ENCODE data around the gene UBASH3A. TPM values are rescaled to one million over a fixed set of nuclear protein-coding genes. Genes with fewer than 3 reads are reported as not detected.
A peak's percentile ranks its signal among the peaks of the same experiment; 100 is the strongest.

Gene UBASH3A
- total RNA-seq, 1 donor from 2014 or later, result not detected

- no peak overlapping the region for H3K27ac ChIP-seq
- H3K9ac ChIP-seq, result no peak overlapping the region
- Mint-ChIP-seq H3K9me3 (peaks cover 15% of the 10 kb centered on the region), H3K27ac (no peak overlapping the region), H3K4me1 (no peaks in the 10 kb centered on the region), H3K27me3 (ENCODE audit: insufficient read depth, low read depth) (peaks cover 21% of the 10 kb centered on the region), H3K36me3 (no peaks in the 10 kb centered on the region), H3K4me3 (no peak overlapping the region)
- H3K4me2 ChIP-seq, result no peak overlapping the region
- peaks cover 5% of the 10 kb centered on the region for H4K20me1 ChIP-seq (ENCODE audit: low read depth)
- no peak for DNase-seq (ENCODE audit: low spot score)
- H3K36me3 ChIP-seq, result no peaks in the 10 kb centered on the region
- TF ChIP-seq EZH2phosphoT487 (IDR thresholded peaks at IDR 0.05) (no peak), EZH2 (IDR thresholded peaks at IDR 0.05) (no peak)
- TF ChIP-seq, protein P1, sequence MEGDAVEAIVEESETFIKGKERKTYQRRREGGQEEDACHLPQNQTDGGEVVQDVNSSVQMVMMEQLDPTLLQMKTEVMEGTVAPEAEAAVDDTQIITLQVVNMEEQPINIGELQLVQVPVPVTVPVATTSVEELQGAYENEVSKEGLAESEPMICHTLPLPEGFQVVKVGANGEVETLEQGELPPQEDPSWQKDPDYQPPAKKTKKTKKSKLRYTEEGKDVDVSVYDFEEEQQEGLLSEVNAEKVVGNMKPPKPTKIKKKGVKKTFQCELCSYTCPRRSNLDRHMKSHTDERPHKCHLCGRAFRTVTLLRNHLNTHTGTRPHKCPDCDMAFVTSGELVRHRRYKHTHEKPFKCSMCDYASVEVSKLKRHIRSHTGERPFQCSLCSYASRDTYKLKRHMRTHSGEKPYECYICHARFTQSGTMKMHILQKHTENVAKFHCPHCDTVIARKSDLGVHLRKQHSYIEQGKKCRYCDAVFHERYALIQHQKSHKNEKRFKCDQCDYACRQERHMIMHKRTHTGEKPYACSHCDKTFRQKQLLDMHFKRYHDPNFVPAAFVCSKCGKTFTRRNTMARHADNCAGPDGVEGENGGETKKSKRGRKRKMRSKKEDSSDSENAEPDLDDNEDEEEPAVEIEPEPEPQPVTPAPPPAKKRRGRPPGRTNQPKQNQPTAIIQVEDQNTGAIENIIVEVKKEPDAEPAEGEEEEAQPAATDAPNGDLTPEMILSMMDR (IDR thresholded peaks at IDR 0.05), result no peak
- H3K27me3 ChIP-seq, result no peaks in the 10 kb centered on the region
- no peaks in the 10 kb centered on the region for H3K9me3 ChIP-seq (ENCODE audit: low read depth)
- no peaks in the 10 kb centered on the region for H3K79me2 ChIP-seq (ENCODE audit: low read depth)
- no peaks in the 10 kb centered on the region for H3K4me1 ChIP-seq
- no peaks in the 10 kb centered on the region for H3F3A ChIP-seq (ENCODE audit: low read depth)
- no peak overlapping the region for H3K4me3 ChIP-seq
- H2AFZ ChIP-seq (replicated peaks), result no peak overlapping the region
These were observed 33.2 kb downstream of the UBASH3A start for GRCh38 chr21:42436914-42437313.

GRCh38 chr21:42437786-42438185, 34.1 kb downstream of the UBASH3A start:
- H3K79me2 ChIP-seq (ENCODE audit: low read depth), result no peaks in the 10 kb centered on the region
- H3K4me1 ChIP-seq, result no peaks in the 10 kb centered on the region
- H3K4me3 Mint-ChIP-seq, result no peak overlapping the region
- peaks cover 5% of the 10 kb centered on the region for H4K20me1 ChIP-seq (ENCODE audit: low read depth)
- peak; percentile 74 for DNase-seq (ENCODE audit: low spot score)
- peaks cover 15% of the 10 kb centered on the region for H3K27me3 Mint-ChIP-seq (ENCODE audit: insufficient read depth, low read depth)
- H3K36me3 ChIP-seq, result no peaks in the 10 kb centered on the region
- H3K9ac ChIP-seq, result no peak overlapping the region
- no peaks in the 10 kb centered on the region for H3K4me1 Mint-ChIP-seq
- H3K4me3 ChIP-seq, result no peak overlapping the region
- no peaks in the 10 kb centered on the region for H3K9me3 ChIP-seq (ENCODE audit: low read depth)
- H3K4me2 ChIP-seq, result no peak overlapping the region
- no peaks in the 10 kb centered on the region for H3F3A ChIP-seq (ENCODE audit: low read depth)
- TF ChIP-seq, protein P1 (IDR thresholded peaks at IDR 0.05), result no peak
- no peak for TF ChIP-seq EZH2 (IDR thresholded peaks at IDR 0.05)
- TF ChIP-seq EZH2phosphoT487 (IDR thresholded peaks at IDR 0.05), result no peak
- H3K27me3 ChIP-seq, result no peaks in the 10 kb centered on the region
- H2AFZ ChIP-seq (replicated peaks), result no peak overlapping the region
- peaks cover 9% of the 10 kb centered on the region for H3K9me3 Mint-ChIP-seq
- no peak overlapping the region for H3K27ac Mint-ChIP-seq
- H3K36me3 Mint-ChIP-seq, result no peaks in the 10 kb centered on the region
- no peak overlapping the region for H3K27ac ChIP-seq

DNA sequence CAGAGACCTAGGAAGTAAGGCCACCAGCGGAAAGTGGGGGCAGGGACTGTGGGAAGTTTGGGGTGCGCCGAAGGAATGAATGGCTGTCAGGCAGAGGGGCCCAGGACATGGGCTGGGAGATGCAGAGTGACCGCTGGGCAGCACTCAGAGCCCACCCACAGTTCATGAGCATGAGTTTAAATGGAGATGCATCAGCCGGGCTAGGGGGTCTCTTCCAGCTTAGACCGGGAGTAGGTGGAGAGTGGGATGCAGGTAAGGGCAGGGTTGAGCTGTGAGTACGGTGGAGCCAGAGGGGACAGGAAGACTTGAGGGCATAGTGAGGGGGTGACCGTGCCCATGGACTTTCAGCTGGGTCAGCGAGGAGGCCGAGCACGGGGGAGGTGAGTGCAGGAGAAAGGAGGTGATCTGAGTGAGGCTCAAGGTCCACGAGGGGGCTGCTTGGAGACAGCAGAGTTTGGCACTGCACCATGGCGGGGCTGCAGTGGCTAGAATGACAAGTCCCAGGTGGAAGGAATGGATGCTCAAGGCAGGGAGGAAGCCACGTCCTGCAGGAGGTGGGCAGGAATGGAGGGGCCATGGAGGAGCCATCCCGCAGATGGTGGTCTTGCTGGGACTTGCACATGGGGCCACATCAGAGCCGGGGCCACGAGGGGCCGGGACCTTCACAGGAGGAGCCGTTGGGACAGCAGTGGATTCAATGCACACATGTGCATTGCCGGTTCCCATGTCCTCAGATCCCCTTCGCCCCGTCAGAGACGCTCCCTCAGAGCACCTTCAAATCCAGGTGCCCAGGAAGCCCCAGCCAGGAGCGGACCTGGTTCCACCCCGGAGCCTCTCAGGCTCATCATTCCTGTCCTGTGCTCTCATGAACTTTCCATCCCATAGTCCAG, 34.9 kb downstream of the UBASH3A start:
- peaks cover 9% of the 10 kb centered on the region for H3K9me3 Mint-ChIP-seq
- Histone ChIP-seq H3K27ac (no peak overlapping the region), H4K20me1 (ENCODE audit: low read depth) (peaks cover 5% of the 10 kb centered on the region), H3K9ac (no peak overlapping the region), H3K4me3 (no peak overlapping the region), H3K4me1 (no peaks in the 10 kb centered on the region), H3K79me2 (ENCODE audit: low read depth) (no peaks in the 10 kb centered on the region), H3K4me2 (no peak overlapping the region), H3F3A (ENCODE audit: low read depth) (no peaks in the 10 kb centered on the region), H2AFZ (replicated peaks) (no peak overlapping the region), H3K36me3 (no peaks in the 10 kb centered on the region), H3K9me3 (ENCODE audit: low read depth) (no peaks in the 10 kb centered on the region), H3K27me3 (no peaks in the 10 kb centered on the region)
- TF ChIP-seq, protein P1 (IDR thresholded peaks at IDR 0.05), result no peak
- no peak for TF ChIP-seq EZH2 (IDR thresholded peaks at IDR 0.05)
- H3K27ac Mint-ChIP-seq, result no peak overlapping the region
- no peaks in the 10 kb centered on the region for H3K4me1 Mint-ChIP-seq
- no peaks in the 10 kb centered on the region for H3K36me3 Mint-ChIP-seq
- H3K27me3 Mint-ChIP-seq (ENCODE audit: insufficient read depth, low read depth), result peaks cover 11% of the 10 kb centered on the region
- no peak for DNase-seq (ENCODE audit: low spot score)
- no peak overlapping the region for H3K4me3 Mint-ChIP-seq
